Adipose tissue (tissue), 3 donors: ENCODE results near the gene GPS1. TPM values are rescaled to one million over a fixed set of nuclear protein-coding genes. Genes with fewer than 3 reads are reported as not detected.

Source experiments
- H3K27ac ChIP-seq: one replicate; pipeline ENCODE4 v1.5.1; 2013; ENCODE audit warnings: low read depth, low read length
- WGBS, 3 donors: extraction: QIAGEN DNeasy Blood & Tissue Kit; methylation state at CpG; one replicate each; pipeline ENCODE4 v1.1.7; 2013; 5-methylcytosine and 5-hydroxymethylcytosine counted together
- polyA plus RNA-seq, 3 donors: library from polyadenylated mRNA; stranded (reverse); fragments of 200-250 nt; gene quantifications; one replicate each; pipeline ENCODE4 v1.2.3, GENCODE V29; 2013
- donor health status: healthy with polysubstance abuse.
- donor health status: Bipolar disorder and iron deficiency.
- donor health status: healthy.

Gene GPS1
- polyA plus RNA-seq, 3 donors, result 58.9 to 89.2 (median 77.5) TPM

GRCh38 chr17:82053130-82053529 is 1.4 kb downstream of the GPS1 start:
- WGBS, 3 donors, result 83 to 91% (median 90%) methylated on average over 19 of the region's 19 CpGs
- no peak overlapping the region for H3K27ac ChIP-seq

DNA sequence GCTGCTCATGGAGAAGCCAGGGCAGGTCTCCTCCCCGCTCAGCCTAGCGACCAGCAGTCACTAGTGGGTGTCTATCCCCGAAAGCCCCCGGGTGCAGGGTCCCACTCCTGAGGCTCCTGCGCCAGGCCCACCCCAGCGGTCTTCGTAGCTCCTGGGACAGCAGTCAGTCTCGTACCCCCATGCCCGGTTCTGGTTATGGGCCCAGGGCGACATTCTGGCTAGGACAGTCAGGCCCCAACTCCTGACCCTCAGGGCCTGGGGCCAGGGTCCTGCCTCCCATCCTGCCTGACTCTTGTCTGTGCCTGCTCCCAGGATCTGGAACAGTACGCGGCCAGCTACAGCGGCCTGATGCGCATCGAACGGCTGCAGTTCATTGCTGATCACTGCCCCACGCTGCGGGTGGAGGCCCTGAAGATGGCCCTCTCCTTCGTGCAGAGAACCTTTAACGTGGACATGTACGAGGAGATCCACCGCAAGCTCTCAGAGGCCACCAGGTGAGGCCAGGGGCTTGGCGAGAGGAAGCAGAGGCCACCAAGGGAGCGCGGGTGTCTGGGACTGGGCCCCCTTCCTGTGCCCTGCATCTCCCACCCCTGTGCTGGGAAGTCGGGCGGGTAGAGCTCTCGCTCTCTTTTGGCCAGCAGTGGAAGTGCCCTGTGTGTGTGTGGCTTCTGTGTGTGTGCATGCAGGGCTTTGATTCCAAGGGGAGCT is 2.0 kb downstream of the GPS1 start:
- no peak overlapping the region for H3K27ac ChIP-seq
- 92 to 94% (median 93%) methylated on average over 28 of the region's 28 CpGs for WGBS, 3 donors

DNA sequence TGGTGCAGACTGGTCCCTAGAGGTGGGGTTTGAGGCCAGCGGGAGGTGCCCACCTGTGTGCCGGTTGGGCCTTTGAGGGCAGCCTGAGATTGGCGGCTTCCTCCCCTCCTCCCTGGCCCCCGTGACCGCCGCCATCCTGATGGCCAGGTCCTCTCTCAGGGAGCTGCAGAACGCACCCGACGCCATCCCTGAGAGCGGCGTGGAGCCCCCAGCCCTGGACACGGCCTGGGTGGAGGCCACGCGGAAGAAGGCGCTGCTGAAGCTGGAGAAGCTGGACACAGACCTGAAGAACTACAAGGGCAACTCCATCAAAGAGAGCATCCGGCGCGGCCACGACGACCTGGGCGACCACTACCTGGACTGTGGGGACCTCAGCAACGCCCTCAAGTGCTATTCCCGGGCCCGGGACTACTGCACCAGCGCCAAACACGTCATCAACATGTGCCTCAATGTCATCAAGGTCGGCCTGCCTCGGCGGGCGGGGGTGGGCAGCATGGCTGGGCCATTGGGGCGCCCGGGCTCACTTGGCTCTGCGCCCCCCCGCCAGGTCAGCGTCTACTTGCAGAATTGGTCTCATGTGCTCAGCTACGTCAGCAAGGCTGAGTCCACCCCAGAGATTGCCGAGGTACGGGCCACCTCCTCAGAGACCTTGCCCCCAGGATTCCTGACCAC is 2.8 kb downstream of the GPS1 start:
- no peak overlapping the region for H3K27ac ChIP-seq
- WGBS, 3 donors, result 90 to 91% (median 91%) methylated on average over 35 to 38 of the region's 38 CpGs

- 80 to 88% (median 83%) methylated on average over 23 to 26 of the region's 26 CpGs for WGBS, 3 donors
- no peak overlapping the region for H3K27ac ChIP-seq
Observed at GRCh38 chr17:82055023-82055964, 3.6 kb downstream of the GPS1 start.

- WGBS, 3 donors, result 88 to 91% (median 91%) methylated on average over 28 of the region's 28 CpGs
- H3K27ac ChIP-seq, result no peak overlapping the region
Observed at GRCh38 chr17:82055965-82056728, 4.4 kb downstream of the GPS1 start.

DNA sequence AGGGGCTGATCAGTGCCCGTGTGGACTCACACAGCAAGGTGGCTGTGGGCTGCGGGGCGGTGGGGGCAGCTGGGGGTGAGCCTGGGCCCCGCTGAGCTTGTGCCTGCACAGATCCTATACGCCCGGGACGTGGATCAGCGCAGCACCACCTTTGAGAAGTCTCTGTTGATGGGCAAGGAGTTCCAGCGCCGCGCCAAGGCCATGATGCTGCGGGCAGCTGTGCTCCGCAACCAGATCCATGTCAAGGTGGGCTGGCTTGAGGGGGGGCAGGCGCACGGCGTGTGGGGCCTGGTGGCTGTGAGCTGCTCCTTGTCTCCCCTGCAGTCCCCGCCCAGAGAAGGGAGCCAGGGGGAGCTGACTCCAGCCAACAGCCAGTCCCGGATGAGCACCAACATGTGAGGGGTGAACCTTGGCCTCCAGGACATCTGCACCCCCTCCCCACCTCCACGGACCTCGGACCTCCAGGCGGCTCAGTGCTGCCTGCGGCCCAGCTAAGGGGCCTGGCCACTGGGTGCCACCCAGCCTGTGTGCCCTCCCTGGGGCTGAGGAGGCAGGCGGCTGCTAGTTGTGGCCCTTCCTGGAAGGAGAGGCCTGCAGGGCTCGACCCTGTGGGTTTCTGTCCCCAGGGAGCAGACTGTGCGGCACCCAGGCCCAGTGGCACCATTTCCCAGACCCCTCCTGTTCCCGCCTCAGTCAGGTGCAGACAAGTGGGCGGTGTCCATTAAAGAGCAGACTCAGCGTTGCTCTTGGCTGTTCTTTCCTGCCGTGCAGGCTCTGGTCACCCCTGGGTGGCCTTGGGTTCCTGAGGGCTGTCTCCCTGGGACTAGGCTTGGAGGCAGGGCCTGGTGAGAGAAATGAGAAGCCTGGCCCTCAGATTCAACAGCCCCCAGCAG is 5.3 kb downstream of the GPS1 start:
- WGBS, 3 donors, result 84 to 88% (median 87%) methylated on average over 24 to 29 of the region's 29 CpGs
- H3K27ac ChIP-seq, result no peak overlapping the region

DNA sequence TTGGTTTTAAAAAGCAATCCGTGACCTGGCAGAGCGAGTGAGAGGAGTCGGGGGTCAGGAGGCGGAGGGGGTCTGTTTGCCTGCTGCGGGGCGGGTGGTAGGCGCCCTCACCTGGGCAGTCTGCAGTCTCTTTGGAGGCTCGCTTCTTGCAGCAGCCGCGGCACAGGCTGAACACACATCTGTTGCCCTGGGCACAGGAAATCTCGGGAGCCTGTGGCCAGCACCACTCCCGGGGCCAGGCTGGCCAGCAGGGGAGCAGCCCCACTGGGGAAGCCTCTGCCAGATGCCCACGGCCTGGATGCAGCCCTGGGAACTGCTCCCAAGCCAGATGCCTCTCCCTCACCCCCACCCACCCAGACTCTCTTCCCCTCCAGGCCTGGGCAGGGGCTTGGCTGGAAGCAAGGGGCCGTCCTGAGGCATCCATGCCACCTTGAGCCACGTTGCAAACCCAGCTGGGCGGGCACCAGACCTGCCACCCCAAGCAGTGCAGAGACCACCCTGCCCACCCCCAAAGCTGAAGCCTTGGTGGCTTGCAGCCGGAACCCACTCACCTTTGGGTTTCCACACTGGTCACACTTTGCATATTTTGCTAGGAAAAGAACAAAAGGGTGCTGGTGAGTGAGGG is 6.6 kb downstream of the GPS1 start:
- no peak overlapping the region for H3K27ac ChIP-seq
- whole genome bisulfite sequencing, 3 donors, result 78 to 84% (median 79%) methylated on average over 17 of the region's 17 CpGs

DNA sequence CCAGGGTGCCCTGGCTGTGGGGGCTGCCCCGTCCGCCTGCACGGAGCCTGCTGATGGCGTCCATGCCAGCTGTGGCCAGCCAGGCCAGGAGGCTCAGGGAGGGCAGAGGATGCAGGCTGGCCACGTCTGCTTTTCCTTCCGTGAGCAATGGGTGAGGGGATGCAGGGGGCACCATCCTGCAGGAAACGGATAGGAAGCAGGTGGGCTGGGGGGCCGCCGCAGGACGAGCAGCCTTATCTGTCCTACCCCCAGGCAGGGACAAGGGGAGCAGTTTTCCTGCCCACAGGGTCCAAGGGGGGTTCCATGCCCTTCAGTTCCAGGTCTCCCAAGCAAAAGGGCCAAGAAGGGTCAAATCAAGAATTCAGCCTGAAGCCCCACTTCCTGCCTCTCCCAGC is 7.2 kb downstream of the GPS1 start:
- WGBS, 3 donors, result 74 to 89% (median 83%) methylated on average over 10 of the region's 10 CpGs
- no peak overlapping the region for H3K27ac ChIP-seq

DNA sequence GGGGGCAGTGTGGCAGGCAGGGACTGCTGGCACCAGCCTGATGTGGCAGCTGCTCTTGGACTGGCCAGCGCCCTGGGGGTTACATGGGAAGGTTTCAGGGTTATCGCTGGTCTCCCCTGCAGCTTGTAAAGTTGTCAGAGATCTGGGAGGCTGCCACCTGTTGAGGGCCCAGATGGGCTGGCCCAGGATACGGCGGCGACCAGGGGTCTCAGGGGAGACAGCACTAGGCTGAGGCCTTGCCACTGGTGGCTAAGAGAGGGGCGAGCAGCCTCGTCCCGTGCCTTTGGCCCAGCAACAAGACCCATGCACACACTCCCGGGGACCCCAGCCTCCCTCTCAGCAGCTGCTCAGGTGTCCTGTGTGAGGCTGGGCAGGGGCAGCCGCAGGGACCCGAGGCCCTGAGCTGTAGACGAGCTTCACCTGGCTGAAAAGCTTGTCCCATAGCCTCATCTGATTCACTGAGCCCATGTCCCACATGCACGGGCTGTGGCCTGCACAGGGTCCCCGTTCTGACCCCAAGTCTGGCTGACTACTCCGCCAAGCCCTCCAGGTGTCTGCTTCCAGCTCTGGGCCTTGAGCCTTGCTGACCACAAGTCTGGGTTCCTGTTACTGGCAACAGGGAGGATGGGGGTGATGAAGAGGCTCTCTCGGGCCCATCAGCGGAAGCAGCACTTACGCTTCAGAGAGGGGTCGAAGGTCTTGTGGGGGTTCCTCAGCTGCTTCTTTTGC is 7.7 kb downstream of the GPS1 start:
- H3K27ac ChIP-seq, result no peak overlapping the region
- 78 to 83% (median 81%) methylated on average over 19 of the region's 19 CpGs for WGBS, 3 donors

GRCh38 chr17:82060001-82060380 is 8.3 kb downstream of the GPS1 start:
- no peak overlapping the region for H3K27ac ChIP-seq
- WGBS, 3 donors, result 82 to 87% (median 86%) methylated on average over 16 of the region's 16 CpGs

- 87 to 90% (median 89%) methylated on average over 14 of the region's 14 CpGs for WGBS, 3 donors
- H3K27ac ChIP-seq, result no peak overlapping the region
Observed at GRCh38 chr17:82060614-82061013, 8.9 kb downstream of the GPS1 start.

DNA sequence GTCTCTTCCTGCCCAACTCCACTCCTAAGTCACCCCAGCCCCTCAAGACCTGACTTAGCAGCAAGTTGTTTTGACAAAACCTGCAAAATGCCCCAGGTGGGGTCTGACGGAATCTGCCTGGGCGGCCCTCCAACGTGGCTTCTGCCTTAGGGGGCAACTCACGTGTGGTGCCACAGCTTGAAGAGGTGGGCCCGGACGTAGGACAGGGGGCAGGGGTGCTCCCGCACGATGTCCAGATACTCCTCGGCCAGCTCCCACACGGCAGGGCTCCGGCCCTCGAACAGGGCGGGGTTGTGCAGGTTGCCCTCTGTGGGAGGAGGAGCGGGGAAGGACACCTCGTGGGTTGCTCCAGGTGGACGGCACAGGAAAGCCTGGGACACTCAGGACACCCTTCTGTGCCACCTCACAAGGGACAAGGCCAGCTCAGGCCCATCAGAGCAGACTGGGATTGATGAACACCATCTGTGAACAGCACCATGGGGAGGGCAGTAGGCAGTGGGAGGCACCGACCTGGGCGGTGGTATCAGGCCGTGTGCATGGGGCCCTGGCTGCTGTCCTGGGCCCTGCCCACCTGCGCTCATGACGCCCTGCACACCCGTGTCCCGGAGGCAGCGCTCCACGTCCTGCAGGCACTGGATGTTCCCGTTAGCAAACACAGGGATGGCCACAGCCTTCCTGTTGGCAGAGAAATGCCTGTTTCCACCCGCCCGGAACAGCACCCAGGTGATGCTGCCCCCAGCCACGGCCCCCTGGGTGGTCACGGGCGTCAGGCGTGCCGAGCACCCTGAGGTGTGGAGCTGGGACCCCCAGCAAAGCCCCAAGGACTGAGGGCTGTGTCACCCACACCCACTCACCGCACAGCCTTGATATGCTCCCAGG is 9.6 kb downstream of the GPS1 start:
- WGBS, 3 donors, result 88 to 93% (median 89%) methylated on average over 34 of the region's 34 CpGs
- H3K27ac ChIP-seq, result no peak overlapping the region

- no peak overlapping the region for H3K27ac ChIP-seq
- 82 to 84% (median 84%) methylated on average over 24 of the region's 24 CpGs for WGBS, 3 donors
Observed at GRCh38 chr17:82062076-82062983, 10.6 kb downstream of the GPS1 start.

- H3K27ac ChIP-seq, result no peak overlapping the region
- whole genome bisulfite sequencing, 3 donors, result 82 to 95% (median 93%) methylated on average over 9 of the region's 9 CpGs
Observed at GRCh38 chr17:82062984-82063368, 11.3 kb downstream of the GPS1 start.
